T-helper 17 cell (primary cell): ENCODE results near the gene FMN2. TPM values are rescaled to one million over a fixed set of nuclear protein-coding genes. Genes with fewer than 3 reads are reported as not detected.
A peak's percentile ranks its signal among the peaks of the same experiment; 100 is the strongest.

Source experiments
- ATAC-seq: fragments of 150-1000 bp; cut with Tn5 transposase; 2 replicates; pipeline ENCODE4 v1.10.0; 2021; ENCODE audit warnings: mild to moderate bottlenecking, moderate library complexity
- DNase-seq, 3 donors: peaks; one replicate each; pipeline versions ENCODE4 v3.0.0 to v3.0.0-alpha.2; 2020 to 2021
- H3K9me3 ChIP-seq: one replicate; pipeline ENCODE4 v1.7.0; 2013; ENCODE audit warnings: low read length, mild to moderate bottlenecking; ENCODE audit not compliant: control insufficient read depth, poor library complexity, severe bottlenecking
- H3K27ac Mint-ChIP-seq: one replicate; pipeline ENCODE4 v1.8.0; 2022; ENCODE audit warnings: mild to moderate bottlenecking, moderate library complexity, mixed read lengths
- H3K27me3 Mint-ChIP-seq: one replicate; pipeline ENCODE4 v1.8.0; 2022; ENCODE audit warnings: mixed read lengths
- H3K36me3 Mint-ChIP-seq: one replicate; pipeline ENCODE4 v1.8.0; 2022; ENCODE audit warnings: low read depth, mixed read lengths
- H3K4me1 Mint-ChIP-seq: one replicate; pipeline ENCODE4 v1.8.0; 2022; ENCODE audit warnings: mild to moderate bottlenecking, mixed read lengths
- H3K4me3 Mint-ChIP-seq: one replicate; pipeline ENCODE4 v1.8.0; 2022; ENCODE audit warnings: mild to moderate bottlenecking, moderate library complexity, mixed read lengths
- total RNA-seq, 4 donors: library from RNA in 2 of 4; stranded (reverse) in 2 of 4; gene quantifications; one replicate each; pipeline ENCODE4 v1.2.3 and lab custom pipeline; 2022 to 2026

The FMN2 gene
- total RNA-seq, 2 donors from 2014 or later = not detected

GRCh38 chr1:240462277-240462676 is 370.6 kb downstream of the FMN2 start:
- no peaks in the 10 kb centered on the region for H3K36me3 Mint-ChIP-seq
- H3K27ac Mint-ChIP-seq = no peak overlapping the region
- H3K9me3 ChIP-seq = no peaks in the 10 kb centered on the region
- ATAC-seq (no peak), DNase-seq (no peak)
- H3K27me3 Mint-ChIP-seq = no peaks in the 10 kb centered on the region
- no peak overlapping the region for H3K4me3 Mint-ChIP-seq
- H3K4me1 Mint-ChIP-seq = peaks cover 18% of the 10 kb centered on the region

- Mint-ChIP-seq H3K27me3 (no peaks in the 10 kb centered on the region), H3K4me3 (no peak overlapping the region), H3K27ac (no peak overlapping the region), H3K4me1 (peaks cover 18% of the 10 kb centered on the region), H3K36me3 (no peaks in the 10 kb centered on the region)
- no peak for DNase-seq
- H3K9me3 ChIP-seq = no peaks in the 10 kb centered on the region
- ATAC-seq = no peak
Observed at GRCh38 chr1:240462766-240463395, 371.2 kb downstream of the FMN2 start.

DNA sequence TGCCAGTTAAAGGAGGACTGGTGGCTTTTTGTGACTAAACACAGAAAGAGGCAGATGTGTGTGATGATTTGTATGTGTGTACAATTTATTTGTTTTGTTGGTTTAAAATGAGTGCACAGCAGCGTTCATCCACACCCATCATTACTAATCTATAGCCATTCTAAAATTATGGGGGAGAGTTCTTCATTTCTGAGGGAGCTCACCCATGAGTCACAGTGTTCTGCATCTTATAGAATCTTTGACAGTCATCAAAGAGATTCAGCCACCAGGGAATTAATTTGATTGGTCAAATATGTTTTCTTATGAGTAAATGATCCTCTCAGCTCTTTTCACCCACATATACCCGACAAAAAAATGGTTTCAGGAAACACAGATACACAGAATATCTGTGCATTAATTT is 372.4 kb downstream of the FMN2 start:
- H3K9me3 ChIP-seq = no peaks in the 10 kb centered on the region
- Mint-ChIP-seq H3K36me3 (no peaks in the 10 kb centered on the region), H3K4me3 (no peak overlapping the region), H3K27me3 (no peaks in the 10 kb centered on the region), H3K4me1 (peaks cover 18% of the 10 kb centered on the region), H3K27ac (no peak overlapping the region)
- DNase-seq (no peak), ATAC-seq (no peak)

DNA sequence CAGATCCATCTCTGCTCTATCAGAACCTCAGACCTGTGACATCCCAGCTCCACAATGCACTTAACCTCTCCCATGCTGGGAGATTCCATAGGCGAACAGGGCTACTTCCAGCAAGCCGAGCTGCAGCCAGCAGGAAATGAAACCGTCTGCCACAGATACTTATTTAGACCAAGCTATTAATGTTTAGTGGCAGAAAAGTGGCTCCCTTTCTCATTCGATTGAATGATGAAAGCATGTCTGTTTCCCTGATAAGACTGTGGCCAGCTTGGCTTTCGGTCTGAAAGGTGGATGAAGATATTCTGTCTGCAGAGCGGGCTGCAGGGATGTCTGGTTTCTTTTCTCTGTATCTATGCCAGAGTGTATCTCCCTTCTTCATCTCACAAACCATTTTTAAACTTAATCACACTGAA is 373.9 kb downstream of the FMN2 start:
- Mint-ChIP-seq H3K27ac (peak overlapping the region; percentile 56), H3K36me3 (no peaks in the 10 kb centered on the region), H3K4me3 (peak overlapping the region; percentile 74), H3K27me3 (no peaks in the 10 kb centered on the region), H3K4me1 (peaks cover 18% of the 10 kb centered on the region)
- H3K9me3 ChIP-seq = no peaks in the 10 kb centered on the region
- no peak for ATAC-seq
- no peak for DNase-seq

DNA sequence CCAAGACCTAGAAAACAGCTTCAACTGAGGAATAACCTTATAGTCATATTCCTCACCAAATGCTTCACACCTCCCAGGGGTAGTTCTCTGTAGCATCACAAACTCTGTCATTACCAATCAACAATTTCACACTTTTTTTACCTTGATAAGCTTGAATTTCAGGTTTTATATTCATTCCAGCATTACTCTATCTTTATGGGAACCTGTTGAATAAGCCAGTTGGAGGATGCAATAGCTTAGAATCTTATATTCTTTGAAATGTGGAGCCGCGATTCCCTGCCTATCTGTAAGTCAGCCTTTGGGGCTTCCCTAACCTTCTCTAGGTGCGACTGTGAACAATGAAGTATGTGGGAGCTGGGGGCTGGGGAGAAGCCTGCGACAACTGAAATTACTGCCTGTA is 374.8 kb downstream of the FMN2 start:
- Mint-ChIP-seq H3K27me3 (no peaks in the 10 kb centered on the region), H3K4me1 (peaks cover 16% of the 10 kb centered on the region), H3K4me3 (no peak overlapping the region), H3K27ac (no peak overlapping the region), H3K36me3 (no peaks in the 10 kb centered on the region)
- DNase-seq (no peak), ATAC-seq (no peak)
- H3K9me3 ChIP-seq = no peaks in the 10 kb centered on the region

DNA sequence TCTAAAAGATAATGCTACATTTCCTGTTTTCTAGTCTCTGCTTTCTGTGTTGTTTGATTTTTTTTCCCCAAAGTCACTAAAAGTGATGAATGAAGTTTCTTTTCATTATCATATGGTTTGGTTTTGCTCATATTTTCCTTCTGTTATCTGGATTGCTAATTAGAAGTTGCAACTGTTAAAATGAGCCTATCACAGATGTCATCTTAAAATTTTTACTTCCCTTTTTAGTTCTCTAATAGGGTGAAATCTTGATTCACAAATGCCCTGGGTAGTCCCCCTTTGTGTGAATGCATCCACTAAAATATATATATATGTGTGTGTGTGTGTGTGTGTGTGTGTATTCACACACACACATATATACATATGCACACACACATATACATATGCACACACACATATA is 376.2 kb downstream of the FMN2 start:
- DNase-seq = no peak
- H3K27ac Mint-ChIP-seq = no peak overlapping the region
- no peak overlapping the region for H3K4me3 Mint-ChIP-seq
- H3K9me3 ChIP-seq = no peaks in the 10 kb centered on the region
- no peaks in the 10 kb centered on the region for H3K27me3 Mint-ChIP-seq
- ATAC-seq = no peak
- peaks cover 16% of the 10 kb centered on the region for H3K4me1 Mint-ChIP-seq
- no peaks in the 10 kb centered on the region for H3K36me3 Mint-ChIP-seq

GRCh38 chr1:240468656-240469055 is 377.0 kb downstream of the FMN2 start:
- H3K4me3 Mint-ChIP-seq = no peak overlapping the region

GRCh38 chr1:240474133-240474614 is 382.5 kb downstream of the FMN2 start:
- ATAC-seq (no peak), DNase-seq (no peak)
- H3K27ac Mint-ChIP-seq = no peak overlapping the region
- H3K4me3 Mint-ChIP-seq = no peak overlapping the region
- H3K4me1 Mint-ChIP-seq = no peaks in the 10 kb centered on the region
- H3K36me3 Mint-ChIP-seq = peaks cover 5% of the 10 kb centered on the region
- no peaks in the 10 kb centered on the region for H3K9me3 ChIP-seq
- H3K27me3 Mint-ChIP-seq = peaks cover 18% of the 10 kb centered on the region

More at GRCh38 chr1:240468656-240469055, 377.0 kb downstream of the FMN2 start:
- no peaks in the 10 kb centered on the region for H3K36me3 Mint-ChIP-seq
- H3K27ac Mint-ChIP-seq = no peak overlapping the region
- H3K4me1 Mint-ChIP-seq = peaks cover 14% of the 10 kb centered on the region
- no peaks in the 10 kb centered on the region for H3K9me3 ChIP-seq
- ATAC-seq (no peak), DNase-seq (no peak)
- H3K27me3 Mint-ChIP-seq = no peaks in the 10 kb centered on the region

- Mint-ChIP-seq H3K27me3 (peaks cover 18% of the 10 kb centered on the region), H3K27ac (no peak overlapping the region), H3K36me3 (peaks cover 5% of the 10 kb centered on the region), H3K4me3 (no peak overlapping the region), H3K4me1 (no peaks in the 10 kb centered on the region)
- ATAC-seq (no peak), DNase-seq (no peak)
- no peaks in the 10 kb centered on the region for H3K9me3 ChIP-seq
Observed at GRCh38 chr1:240475832-240476231, 384.1 kb downstream of the FMN2 start.

DNA sequence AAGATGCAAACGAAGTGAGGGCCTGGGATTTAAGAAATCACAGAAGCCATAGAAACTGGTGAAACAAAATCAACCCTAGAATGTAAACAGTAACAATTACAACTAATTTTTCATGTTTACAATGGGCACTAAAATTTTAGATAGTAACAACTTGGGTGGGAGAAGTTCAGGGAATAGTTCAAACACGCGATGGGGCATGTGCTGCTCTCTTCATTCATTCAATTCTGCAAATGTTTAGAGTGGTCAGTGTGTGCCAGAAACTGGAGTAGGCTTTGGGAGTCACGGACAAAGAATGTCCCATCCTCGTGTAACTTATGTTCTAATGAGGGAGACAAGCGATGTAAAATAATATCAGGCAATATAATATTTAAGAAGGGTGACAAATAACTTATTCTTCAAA is 386.9 kb downstream of the FMN2 start:
- Mint-ChIP-seq H3K4me3 (no peak overlapping the region), H3K27me3 (peaks cover 18% of the 10 kb centered on the region), H3K36me3 (peaks cover 5% of the 10 kb centered on the region), H3K4me1 (no peaks in the 10 kb centered on the region), H3K27ac (no peak overlapping the region)
- ATAC-seq = no peak
- no peak for DNase-seq
- H3K9me3 ChIP-seq = no peaks in the 10 kb centered on the region

- Mint-ChIP-seq H3K4me3 (no peak overlapping the region), H3K36me3 (no peaks in the 10 kb centered on the region), H3K4me1 (peaks cover 4% of the 10 kb centered on the region), H3K27ac (no peak overlapping the region), H3K27me3 (no peaks in the 10 kb centered on the region)
- no peak for ATAC-seq
- DNase-seq = no peak
- no peaks in the 10 kb centered on the region for H3K9me3 ChIP-seq
Observed at GRCh38 chr1:240484804-240485443, 393.2 kb downstream of the FMN2 start.

GRCh38 chr1:240486611-240487010 is 394.9 kb downstream of the FMN2 start:
- Mint-ChIP-seq H3K4me3 (no peak overlapping the region), H3K27me3 (no peaks in the 10 kb centered on the region), H3K27ac (peak overlapping the region; percentile 37), H3K36me3 (no peaks in the 10 kb centered on the region), H3K4me1 (peaks cover 7% of the 10 kb centered on the region)
- DNase-seq = no peak
- no peaks in the 10 kb centered on the region for H3K9me3 ChIP-seq
- no peak for ATAC-seq

- DNase-seq (no peak), ATAC-seq (no peak)
- Mint-ChIP-seq H3K4me1 (peaks cover 11% of the 10 kb centered on the region), H3K36me3 (peaks cover 2% of the 10 kb centered on the region), H3K4me3 (no peak overlapping the region), H3K27me3 (no peaks in the 10 kb centered on the region), H3K27ac (no peak overlapping the region)
- no peaks in the 10 kb centered on the region for H3K9me3 ChIP-seq
Observed at GRCh38 chr1:240487493-240487892, 395.8 kb downstream of the FMN2 start.

DNA sequence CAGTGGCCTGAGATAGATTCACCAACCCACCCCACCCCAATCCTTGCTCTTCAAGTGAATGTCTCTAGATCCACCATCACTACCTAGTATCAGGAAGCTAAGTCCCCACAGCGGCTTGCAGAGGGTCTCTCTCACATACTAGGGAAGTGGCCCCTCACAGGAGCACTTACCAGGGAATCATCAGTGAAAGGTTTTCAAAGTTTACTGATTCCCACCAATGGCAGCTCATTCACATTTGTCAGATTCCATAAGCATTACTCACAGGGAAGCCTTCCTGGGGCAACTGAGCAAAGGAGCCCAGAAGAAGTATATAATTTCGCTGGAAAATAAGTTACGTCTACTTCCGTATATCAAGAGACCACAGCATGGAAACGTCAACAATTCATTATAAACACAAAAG is 399.5 kb downstream of the FMN2 start:
- peaks cover 2% of the 10 kb centered on the region for H3K36me3 Mint-ChIP-seq
- no peak for ATAC-seq
- H3K27ac Mint-ChIP-seq = no peak overlapping the region
- peaks cover 11% of the 10 kb centered on the region for H3K4me1 Mint-ChIP-seq
- no peaks in the 10 kb centered on the region for H3K9me3 ChIP-seq
- no peak overlapping the region for H3K4me3 Mint-ChIP-seq
- no peak for DNase-seq
- no peaks in the 10 kb centered on the region for H3K27me3 Mint-ChIP-seq
